Bone marrow (tissue), 2 donors: ENCODE data around the gene ITGA2.

Experiments used
- DNase-seq, 2 donors: peaks; one replicate each; lab custom pipeline; 2025; lab: John Stamatoyannopoulos, UW

The ITGA2 gene

DNA sequence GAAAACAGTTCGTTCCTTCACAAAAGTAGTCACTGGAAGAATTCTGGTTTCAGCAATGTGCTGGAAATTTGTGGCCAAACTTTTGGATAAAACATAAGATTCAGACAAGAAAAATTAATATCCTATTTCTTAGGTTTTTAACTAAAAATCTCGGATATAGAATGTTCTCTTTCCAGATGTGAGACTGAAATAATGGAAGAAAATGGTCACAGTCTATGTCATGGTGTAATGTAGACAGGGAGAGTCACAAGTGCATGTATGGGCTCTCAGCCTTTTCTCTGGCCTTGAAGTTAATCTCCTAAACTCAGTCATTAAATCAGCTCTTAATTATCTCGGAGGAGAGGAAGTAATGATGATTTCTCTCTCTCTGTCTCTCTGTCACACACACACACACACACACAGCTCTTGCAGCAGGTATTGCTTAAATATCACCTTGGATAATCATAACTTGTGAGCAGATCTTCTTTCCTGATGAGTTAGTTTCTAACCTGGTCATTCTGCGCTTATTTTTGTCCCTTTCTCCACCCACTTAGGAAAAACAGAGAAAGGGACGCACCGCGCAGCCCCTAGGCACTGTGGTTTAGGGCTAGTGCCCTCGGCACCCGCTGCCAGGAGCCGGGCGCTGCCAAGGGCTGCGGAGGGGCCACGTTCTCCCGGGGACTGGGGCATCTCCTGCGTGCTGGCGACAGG lies 672 bp upstream of the ITGA2 start:
- no peak for DNase-seq

DNA sequence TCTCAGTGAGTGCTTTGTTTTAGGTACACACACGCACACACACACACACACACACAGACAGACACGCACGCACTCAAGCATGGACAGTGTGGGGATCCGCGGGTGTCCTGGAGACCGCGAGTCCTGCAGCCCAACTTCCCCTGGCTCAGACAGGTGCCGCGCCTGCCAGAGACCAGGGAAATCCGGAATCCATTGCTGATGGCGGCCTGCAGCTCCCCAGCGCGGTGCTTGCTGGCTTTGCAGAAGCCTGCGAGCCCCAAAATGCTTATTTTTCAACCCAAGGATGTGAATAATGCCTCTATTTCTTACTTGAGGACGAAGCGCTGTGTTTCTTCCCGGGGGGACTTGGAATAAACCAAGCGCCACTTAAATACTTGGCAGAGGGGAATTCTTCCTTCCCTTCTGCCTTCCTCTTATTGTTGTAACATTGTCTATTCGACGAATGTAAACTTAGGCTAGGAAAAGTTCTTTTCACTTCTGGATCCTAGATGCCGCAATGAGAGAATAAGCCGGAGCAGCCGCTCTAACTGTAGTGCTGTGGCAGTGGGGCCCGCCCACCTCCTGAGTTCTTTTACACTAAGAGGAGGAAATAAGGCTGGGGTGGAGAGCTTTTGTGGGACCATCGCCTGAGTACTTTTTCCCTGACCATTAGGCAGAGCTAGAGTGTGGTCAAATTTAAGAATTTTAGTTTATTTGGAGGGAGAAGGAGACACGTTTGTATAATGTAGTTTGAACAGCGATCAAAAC lies 802 bp downstream of the ITGA2 start:
- DNase-seq, result no peak

- no peak for DNase-seq
Observed at GRCh38 chr5:52990528-52990925, 1.4 kb downstream of the ITGA2 start.

DNA sequence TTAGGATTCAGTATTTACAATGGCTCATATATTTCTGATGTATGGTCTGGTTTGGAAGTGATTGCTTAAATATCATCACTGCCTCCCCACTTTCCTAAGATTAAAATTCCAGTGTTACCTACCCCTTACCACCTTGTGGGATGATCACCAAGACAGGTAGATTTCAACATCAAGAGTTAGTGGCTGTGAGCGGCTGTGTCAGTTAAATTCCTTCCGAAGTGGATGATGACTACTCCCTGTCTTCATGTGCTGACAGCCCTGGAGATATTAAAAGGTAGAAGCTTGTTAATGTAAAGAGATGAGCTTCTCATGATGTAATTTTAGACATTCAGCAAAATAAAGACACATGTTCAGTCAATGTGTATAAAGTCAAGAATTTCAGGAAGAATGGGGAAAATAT lies 4.2 kb downstream of the ITGA2 start:
- no peak for DNase-seq

- no peak for DNase-seq
Observed at GRCh38 chr5:52994266-52994665, 5.1 kb downstream of the ITGA2 start.

DNA sequence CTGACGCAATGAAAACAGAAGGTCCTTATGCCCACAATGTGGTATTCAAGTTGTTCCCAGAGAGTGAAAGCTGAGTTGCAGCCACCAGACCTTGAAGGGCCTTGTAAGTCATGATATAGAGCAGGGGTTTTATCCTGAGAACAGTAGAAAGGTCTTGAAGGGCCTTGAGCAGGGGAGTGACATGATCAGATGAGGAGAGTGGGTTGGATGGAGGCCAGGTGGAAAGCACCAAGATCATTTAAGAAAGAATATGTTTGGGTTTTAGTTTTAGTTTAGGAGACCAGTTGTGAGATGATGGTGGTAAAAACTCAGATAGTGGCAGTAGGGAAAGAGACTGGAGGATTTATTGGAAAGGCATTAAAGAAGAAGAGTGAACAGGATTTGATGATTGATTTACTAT lies 5.9 kb downstream of the ITGA2 start:
- DNase-seq, result no peak

DNA sequence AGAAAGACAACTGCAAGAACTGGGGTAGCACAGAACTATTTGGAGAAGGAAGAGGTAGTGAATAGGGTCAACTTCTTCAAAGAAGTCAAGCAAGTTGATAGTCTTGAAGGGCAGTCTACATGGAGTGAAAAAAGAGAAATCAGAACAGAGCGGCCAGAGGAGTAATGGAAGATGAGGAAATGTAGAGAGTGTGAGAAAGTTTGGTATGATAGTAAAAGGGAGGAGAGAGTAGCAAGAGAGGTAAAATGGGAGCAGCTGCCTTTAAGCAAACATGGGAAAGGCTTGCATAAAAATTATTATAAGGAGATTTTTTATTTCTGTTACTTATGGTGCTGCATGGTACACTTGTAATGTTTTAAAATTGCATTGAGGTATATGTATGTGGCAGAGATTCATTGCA lies 6.8 kb downstream of the ITGA2 start:
- no peak for DNase-seq

- DNase-seq, result no peak
Observed at GRCh38 chr5:52996979-52997378, 7.8 kb downstream of the ITGA2 start.

GRCh38 chr5:52997424-52997823 lies 8.3 kb downstream of the ITGA2 start:
- no peak for DNase-seq

DNA sequence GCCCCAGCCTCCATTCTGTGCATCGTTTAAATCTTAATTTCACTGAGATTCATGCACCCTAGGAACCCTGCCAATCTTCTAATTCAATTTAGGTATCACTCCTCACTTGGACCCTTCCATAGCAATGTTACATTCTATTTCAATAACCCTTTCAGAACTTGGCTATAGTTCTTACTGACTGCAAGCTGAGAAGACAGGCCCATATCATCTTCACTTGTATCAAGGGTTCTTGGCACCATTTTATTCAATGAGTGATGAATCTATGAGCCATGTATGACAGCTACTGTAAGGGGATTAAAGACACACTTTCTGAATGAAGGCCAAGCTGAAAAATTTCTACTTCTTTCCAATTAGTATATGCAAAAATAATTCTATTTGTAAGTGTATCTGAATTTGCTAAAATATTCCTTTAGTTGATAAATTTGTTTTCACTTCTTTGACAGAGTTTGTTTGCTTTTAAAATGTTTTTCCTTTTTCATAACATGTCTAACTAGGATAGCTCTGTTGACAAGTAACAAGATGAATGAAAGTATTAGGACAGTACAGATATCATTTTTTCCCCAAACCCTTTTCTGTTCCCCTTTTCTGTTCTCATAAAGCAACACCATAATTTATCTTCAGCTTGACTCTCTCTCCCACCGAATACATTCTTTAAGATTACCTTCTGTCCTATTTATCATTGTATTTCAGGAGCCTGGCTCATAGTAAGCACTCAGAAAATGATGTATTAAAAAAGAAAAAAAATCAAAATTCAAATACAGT lies 9.6 kb downstream of the ITGA2 start:
- no peak for DNase-seq

- DNase-seq, result no peak
Observed at GRCh38 chr5:52999344-52999949, 10.3 kb downstream of the ITGA2 start.

GRCh38 chr5:53001541-53001940 lies 12.4 kb downstream of the ITGA2 start:
- no peak for DNase-seq

GRCh38 chr5:53002491-53002890 lies 13.3 kb downstream of the ITGA2 start:
- DNase-seq, result no peak

DNA sequence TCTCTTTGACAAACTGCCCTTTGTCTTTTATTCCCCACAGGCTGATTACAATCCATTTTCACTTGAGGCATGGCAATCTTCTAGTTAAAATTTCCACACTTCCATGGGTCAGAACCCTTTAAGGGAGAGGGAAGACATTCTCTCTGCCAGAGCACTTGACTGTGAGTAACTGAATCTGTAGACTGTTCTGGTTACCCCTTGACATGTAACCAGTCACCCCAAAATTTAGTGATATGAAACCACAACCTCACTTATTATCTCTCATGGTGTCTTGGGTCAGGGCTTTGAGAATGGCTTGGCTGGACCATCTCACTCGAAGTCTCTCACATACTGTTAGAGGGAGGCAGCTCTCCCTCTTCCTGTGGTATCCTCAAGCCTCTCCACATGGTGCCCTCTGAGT lies 14.0 kb downstream of the ITGA2 start:
- DNase-seq, result no peak

DNA sequence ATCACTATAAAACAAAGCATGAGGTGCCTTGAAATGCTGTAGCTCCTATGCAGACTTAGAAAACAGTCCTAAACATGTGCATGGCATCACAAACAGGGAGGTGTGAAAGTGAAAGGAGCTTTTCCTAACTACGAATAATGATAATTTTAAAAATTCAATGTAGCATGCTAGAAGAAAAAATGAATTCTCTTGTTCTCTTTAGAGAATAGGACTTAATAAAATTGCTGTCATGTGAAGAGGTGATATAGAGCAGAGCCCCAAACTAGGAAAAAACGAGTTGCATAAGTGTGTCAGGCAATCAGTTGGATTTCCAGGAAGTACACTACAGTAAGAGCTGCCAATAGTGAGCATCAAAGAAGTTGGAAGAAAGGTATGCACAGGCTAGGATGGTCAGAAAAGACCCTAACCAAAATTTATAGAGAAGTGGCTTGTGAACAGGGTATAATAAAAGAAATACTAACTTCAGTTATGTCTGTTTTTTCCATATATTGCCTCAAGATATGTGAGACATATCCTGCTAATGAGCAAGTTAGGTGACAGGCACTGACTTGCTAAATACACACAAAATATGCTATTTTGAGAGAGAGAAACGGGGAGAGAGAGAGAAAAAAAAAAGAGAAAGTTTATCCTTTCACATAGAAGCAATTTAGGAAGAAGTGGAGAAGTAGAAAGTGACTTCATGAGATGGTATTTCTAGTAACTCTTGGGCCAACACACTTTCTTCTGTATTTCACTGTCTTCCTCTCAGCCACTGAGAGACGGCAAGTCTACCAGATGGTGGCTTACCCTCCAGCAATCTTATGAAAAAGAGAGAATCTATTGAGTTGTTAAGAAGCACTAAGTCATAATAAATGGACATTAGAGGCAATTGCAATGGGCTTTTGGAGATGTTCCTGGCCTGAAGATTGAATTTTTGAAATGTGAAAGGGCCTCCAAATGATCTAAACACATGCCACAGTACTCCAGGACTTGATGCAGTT lies 18.0 kb downstream of the ITGA2 start:
- DNase-seq, result no peak

GRCh38 chr5:53008751-53009150 lies 19.6 kb downstream of the ITGA2 start:
- DNase-seq, result no peak

DNA sequence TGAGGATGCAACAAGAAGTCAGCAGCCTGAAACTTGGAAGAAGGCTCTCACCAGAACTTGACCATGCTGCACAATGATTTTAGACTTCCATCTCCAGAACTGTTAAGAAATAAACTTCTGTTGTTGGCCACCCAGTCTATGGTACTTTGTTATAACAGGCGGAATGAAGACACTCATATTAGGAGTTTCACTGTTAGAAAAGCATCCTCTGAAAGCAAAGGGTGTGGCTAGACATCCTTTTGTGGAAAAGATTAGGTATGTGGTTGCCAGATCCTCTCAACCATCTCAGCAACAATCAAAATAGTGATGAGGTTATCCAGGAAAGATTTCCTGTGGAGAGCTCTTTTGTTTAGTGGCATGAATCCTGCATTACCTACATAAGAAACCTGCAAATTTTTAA lies 20.7 kb downstream of the ITGA2 start:
- DNase-seq, result no peak

- no peak for DNase-seq
Observed at GRCh38 chr5:53010814-53011213, 21.7 kb downstream of the ITGA2 start.

DNA sequence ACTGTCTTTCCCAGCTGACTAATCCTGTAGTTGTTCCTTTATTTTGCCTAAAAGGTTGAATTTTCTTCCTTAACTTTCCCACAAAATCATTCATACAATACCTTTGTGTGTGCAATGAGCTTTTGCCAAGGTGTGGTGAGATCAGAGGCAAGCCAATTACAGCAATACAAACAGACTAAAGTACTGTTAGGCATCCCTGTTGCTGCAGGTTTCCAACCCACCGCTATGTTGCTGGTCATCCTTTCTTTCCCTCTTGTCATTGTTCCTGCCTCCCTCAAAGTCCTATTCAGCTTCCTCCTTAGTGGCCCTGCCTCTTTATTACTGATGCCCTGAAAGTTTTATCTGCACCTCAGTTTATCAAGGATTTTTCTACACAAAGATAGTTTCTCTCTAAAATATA lies 22.1 kb downstream of the ITGA2 start:
- no peak for DNase-seq

GRCh38 chr5:53013857-53014256 lies 24.7 kb downstream of the ITGA2 start:
- no peak for DNase-seq

- DNase-seq, result no peak
Observed at GRCh38 chr5:53017383-53017782, 28.2 kb downstream of the ITGA2 start.
